Measurements from ENCODE around the gene DAPK1.

The DAPK1 gene

DNA sequence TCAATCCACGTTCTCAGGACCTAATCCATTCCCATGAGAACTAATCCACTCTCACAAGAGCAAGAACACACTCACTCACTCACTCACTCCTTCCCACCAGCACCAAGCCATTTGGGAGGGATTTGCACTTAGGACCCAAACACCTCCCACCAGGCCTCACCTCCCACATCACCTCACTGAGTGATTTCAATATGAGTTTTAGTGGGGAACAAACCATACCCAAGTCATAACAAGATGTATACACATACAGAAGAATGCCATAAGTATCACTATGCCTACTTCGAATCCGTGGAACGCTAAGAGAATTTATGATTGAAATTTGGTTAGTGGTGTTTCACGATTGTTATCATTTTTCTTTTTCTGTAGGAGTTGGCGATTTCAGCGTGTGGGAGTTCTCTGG, 199.0 kb downstream of the DAPK1 start:
- ChIA-PET POLR2A (interaction anchor here (0.6 kb wide), 1 partner anchor 1640 kb away, joined by 13 read pairs; no protein-coding TSS in a partner anchor), CTCF (interaction anchor here (0.7 to 1.1 kb wide), 3 partner anchors 9 to 248 kb away, joined by 3 to 4 read pairs (median 3); no protein-coding TSS in a partner anchor)
- Histone ChIP-seq H3K27ac (ENCODE audit: extremely low read depth, low read depth, low read length) (no peak overlapping the region), H3K4me3 (ENCODE audit: low read depth, low read length) (no peak overlapping the region), H3K4me1 (ENCODE audit: control insufficient read depth, insufficient read depth, low read length) (no peaks in the 10 kb centered on the region), H3K36me3 (ENCODE audit: control insufficient read depth in 2 of 2, insufficient read depth in 1 of 2, low read length in 2 of 2) (peaks cover 0 to 49% of the 10 kb centered on the region in 2 experiments), H3K9me3 (ENCODE audit: control insufficient read depth, insufficient read depth, low read depth, low read length) (no peaks in the 10 kb centered on the region)
- TF ChIP-seq ZFHX2 (tag by site-specific recombination; conservative IDR thresholded peaks at IDR 0.05) (peak; percentile 35; the same call in 1 of the 2 replicates), REPIN1 (tag by site-specific recombination; IDR thresholded peaks at IDR 0.05; ENCODE audit: low read depth) (no peak), SALL2 (tag by site-specific recombination; IDR thresholded peaks at IDR 0.05; ENCODE audit: borderline replicate concordance) (no peak), ZNF785 (tag by site-specific recombination; IDR thresholded peaks at IDR 0.05) (no peak), EGR2 (tag by site-specific recombination; IDR thresholded peaks at IDR 0.05; ENCODE audit: low read depth) (peak; percentile 62), ZBTB21 (tag by site-specific recombination; IDR thresholded peaks at IDR 0.05) (no peak)
- TF ChIP-seq, protein P1, sequence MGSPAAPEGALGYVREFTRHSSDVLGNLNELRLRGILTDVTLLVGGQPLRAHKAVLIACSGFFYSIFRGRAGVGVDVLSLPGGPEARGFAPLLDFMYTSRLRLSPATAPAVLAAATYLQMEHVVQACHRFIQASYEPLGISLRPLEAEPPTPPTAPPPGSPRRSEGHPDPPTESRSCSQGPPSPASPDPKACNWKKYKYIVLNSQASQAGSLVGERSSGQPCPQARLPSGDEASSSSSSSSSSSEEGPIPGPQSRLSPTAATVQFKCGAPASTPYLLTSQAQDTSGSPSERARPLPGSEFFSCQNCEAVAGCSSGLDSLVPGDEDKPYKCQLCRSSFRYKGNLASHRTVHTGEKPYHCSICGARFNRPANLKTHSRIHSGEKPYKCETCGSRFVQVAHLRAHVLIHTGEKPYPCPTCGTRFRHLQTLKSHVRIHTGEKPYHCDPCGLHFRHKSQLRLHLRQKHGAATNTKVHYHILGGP (tag by site-specific recombination; IDR thresholded peaks at IDR 0.05), result no peak

DNA sequence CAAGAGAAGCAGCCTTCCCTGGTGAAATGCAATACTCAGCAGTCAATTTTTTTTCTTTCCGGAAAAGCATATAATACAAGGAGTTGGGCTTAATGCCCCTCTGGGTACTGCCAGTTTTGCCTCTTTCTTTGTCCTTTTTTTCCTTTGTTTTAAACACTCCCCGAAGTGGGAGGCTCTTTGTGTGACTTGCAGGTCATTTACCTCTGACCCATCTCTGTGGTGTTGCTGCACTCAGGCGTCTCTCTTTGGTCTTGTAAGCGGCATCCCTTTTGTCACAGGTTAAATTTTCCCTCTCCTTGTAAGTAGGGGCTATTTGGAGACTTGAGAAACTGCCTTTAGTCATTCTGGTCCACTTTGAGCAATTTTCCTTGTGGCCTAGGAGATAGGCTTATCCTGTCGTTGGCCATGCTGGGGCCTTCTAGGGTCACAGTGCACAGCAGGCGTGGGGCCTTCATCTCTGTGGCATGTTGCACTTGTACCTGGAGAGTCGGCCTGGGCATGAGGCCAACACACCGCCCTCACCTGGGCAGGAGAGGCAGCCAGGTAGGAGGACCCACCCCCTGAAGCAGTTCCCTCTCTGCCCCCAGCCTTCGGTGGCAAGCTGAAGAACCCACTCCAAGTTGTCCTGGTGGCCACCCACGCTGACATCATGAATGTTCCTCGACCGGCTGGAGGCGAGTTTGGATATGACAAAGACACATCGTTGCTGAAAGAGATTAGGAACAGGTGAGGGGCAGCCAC, 200.6 kb downstream of the DAPK1 start:
- no peaks in the 10 kb centered on the region for H3K4me1 ChIP-seq (ENCODE audit: control insufficient read depth, insufficient read depth, low read length)
- peaks cover 0 to 56% of the 10 kb centered on the region in 2 experiments for H3K36me3 ChIP-seq (ENCODE audit: control insufficient read depth in 2 of 2, insufficient read depth in 1 of 2, low read length in 2 of 2)
- peak; percentile 38; the same call in 1 of the 2 replicates for TF ChIP-seq EGR2 (tag by site-specific recombination; IDR thresholded peaks at IDR 0.05; ENCODE audit: low read depth)
- no peak for TF ChIP-seq ZNF549 (tag by site-specific recombination; IDR thresholded peaks at IDR 0.05)
- TF ChIP-seq KLF10 (tag by site-specific recombination; IDR thresholded peaks at IDR 0.05), result no peak
- TF ChIP-seq ZNF626 (tag by site-specific recombination; IDR thresholded peaks at IDR 0.05), result no peak
- TF ChIP-seq ZNF514 (tag by site-specific recombination; IDR thresholded peaks at IDR 0.05), result no peak
- TF ChIP-seq, protein P1 (tag by site-specific recombination; IDR thresholded peaks at IDR 0.05), result no peak
- no peak for TF ChIP-seq GLIS2 (tag by site-specific recombination; IDR thresholded peaks at IDR 0.05)
- ChIA-PET CTCF (interaction anchor here (0.6 kb wide), 1 partner anchor 1070 kb away, joined by 4 read pairs; no protein-coding TSS in a partner anchor), POLR2A (no interaction called here)
- H3K4me3 ChIP-seq (ENCODE audit: low read depth, low read length), result no peak overlapping the region
- H3K9me3 ChIP-seq (ENCODE audit: control insufficient read depth, insufficient read depth, low read depth, low read length), result no peaks in the 10 kb centered on the region
- H3K27ac ChIP-seq (ENCODE audit: extremely low read depth, low read depth, low read length), result no peak overlapping the region

DNA sequence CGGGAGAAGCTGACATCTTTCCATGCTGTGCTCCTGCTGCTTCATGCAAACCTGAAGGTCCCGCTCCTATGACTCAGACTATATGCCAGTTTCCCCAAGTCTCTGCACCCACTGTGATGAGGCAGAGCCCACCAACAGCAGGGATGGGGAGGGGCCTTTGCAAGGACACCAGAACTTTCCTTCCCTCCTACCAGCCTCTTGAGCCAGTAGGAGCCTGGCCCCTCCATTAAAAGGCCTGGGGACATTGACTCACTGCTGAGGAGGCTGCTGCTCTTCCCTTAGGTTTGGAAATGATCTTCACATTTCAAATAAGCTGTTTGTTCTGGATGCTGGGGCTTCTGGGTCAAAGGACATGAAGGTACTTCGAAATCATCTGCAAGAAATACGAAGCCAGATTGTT, 202.2 kb downstream of the DAPK1 start:
- H3K27ac ChIP-seq (ENCODE audit: extremely low read depth, low read depth, low read length), result no peak overlapping the region
- H3K9me3 ChIP-seq (ENCODE audit: control insufficient read depth, insufficient read depth, low read depth, low read length), result no peaks in the 10 kb centered on the region
- CTCF ChIA-PET, result interaction anchor here (1.3 to 1.8 kb wide), 2 partner anchors 15 to 20 kb away, joined by 3 to 9 read pairs; no protein-coding TSS in a partner anchor
- peaks cover 0 to 56% of the 10 kb centered on the region in 2 experiments for H3K36me3 ChIP-seq (ENCODE audit: control insufficient read depth in 2 of 2, insufficient read depth in 1 of 2, low read length in 2 of 2)
- H3K4me1 ChIP-seq (ENCODE audit: control insufficient read depth, insufficient read depth, low read length), result no peaks in the 10 kb centered on the region
- POLR2A ChIA-PET, result no interaction called here
- no peak for TF ChIP-seq ZBTB7A (tag by site-specific recombination; IDR thresholded peaks at IDR 0.05; ENCODE audit: low read depth)
- no peak for TF ChIP-seq ZNF175 (tag by site-specific recombination; IDR thresholded peaks at IDR 0.05)
- TF ChIP-seq, protein P2, sequence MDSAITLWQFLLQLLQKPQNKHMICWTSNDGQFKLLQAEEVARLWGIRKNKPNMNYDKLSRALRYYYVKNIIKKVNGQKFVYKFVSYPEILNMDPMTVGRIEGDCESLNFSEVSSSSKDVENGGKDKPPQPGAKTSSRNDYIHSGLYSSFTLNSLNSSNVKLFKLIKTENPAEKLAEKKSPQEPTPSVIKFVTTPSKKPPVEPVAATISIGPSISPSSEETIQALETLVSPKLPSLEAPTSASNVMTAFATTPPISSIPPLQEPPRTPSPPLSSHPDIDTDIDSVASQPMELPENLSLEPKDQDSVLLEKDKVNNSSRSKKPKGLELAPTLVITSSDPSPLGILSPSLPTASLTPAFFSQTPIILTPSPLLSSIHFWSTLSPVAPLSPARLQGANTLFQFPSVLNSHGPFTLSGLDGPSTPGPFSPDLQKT (IDR thresholded peaks at IDR 0.05; ENCODE audit: borderline replicate concordance, low read depth, low read length), result no peak
- TF ChIP-seq ZNF248 (tag by site-specific recombination; IDR thresholded peaks at IDR 0.05), result no peak
- no peak for TF ChIP-seq ZNF530 (tag by site-specific recombination; IDR thresholded peaks at IDR 0.05; ENCODE audit: low read depth)
- TF ChIP-seq, protein P3, sequence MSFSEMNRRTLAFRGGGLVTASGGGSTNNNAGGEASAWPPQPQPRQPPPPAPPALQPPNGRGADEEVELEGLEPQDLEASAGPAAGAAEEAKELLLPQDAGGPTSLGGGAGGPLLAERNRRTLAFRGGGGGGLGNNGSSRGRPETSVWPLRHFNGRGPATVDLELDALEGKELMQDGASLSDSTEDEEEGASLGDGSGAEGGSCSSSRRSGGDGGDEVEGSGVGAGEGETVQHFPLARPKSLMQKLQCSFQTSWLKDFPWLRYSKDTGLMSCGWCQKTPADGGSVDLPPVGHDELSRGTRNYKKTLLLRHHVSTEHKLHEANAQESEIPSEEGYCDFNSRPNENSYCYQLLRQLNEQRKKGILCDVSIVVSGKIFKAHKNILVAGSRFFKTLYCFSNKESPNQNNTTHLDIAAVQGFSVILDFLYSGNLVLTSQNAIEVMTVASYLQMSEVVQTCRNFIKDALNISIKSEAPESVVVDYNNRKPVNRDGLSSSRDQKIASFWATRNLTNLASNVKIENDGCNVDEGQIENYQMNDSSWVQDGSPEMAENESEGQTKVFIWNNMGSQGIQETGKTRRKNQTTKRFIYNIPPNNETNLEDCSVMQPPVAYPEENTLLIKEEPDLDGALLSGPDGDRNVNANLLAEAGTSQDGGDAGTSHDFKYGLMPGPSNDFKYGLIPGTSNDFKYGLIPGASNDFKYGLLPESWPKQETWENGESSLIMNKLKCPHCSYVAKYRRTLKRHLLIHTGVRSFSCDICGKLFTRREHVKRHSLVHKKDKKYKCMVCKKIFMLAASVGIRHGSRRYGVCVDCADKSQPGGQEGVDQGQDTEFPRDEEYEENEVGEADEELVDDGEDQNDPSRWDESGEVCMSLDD (tag by site-specific recombination; IDR thresholded peaks at IDR 0.05), result no peak
- no peak overlapping the region for H3K4me3 ChIP-seq (ENCODE audit: low read depth, low read length)
